A673 (cell line): ENCODE results near the gene KRTAP5-6.

Experiments
- EZH2 ChIP-seq: fragments of 200-600 bp; sonication (generic); IDR thresholded peaks from 2 replicates; pipeline ENCODE4 v1.6.1; 2017; ENCODE audit warnings: borderline replicate concordance, low read depth, mild to moderate bottlenecking, mixed read lengths, antibody characterized with exemption, low read length; ENCODE audit not compliant: poor library complexity, severe bottlenecking
- TF ChIP-seq, protein P1 (sequence below): fragments of 300-800, 200-600 bp; sonication (generic); conservative IDR thresholded peaks from 2 replicates; pipeline ENCODE4 v1.5.1; 2017; ENCODE audit warnings: low read depth, mild to moderate bottlenecking, antibody characterized with exemption, low read length, moderate library complexity, mixed read lengths

DNA sequence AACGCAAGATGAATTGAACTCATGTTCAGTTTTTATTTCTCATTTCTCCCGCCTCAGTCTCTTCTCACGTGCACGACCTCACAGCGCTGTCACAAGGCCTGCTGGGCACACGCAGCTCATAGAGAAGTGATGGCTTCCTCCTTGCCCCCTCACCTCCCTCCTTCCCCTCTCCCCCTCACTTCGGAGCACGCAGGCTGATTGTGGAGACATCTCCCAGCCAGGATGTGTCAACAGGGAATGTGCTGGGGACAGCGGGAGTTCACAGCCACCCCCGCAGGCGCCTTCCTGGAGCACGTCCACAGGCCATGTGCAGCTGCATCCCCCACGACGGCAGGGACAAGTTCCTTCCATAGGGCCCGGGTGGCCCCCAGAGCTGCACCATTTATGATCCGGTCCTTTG lies 29.1 kb upstream of the KRTAP5-6 start:
- TF ChIP-seq, protein P1, sequence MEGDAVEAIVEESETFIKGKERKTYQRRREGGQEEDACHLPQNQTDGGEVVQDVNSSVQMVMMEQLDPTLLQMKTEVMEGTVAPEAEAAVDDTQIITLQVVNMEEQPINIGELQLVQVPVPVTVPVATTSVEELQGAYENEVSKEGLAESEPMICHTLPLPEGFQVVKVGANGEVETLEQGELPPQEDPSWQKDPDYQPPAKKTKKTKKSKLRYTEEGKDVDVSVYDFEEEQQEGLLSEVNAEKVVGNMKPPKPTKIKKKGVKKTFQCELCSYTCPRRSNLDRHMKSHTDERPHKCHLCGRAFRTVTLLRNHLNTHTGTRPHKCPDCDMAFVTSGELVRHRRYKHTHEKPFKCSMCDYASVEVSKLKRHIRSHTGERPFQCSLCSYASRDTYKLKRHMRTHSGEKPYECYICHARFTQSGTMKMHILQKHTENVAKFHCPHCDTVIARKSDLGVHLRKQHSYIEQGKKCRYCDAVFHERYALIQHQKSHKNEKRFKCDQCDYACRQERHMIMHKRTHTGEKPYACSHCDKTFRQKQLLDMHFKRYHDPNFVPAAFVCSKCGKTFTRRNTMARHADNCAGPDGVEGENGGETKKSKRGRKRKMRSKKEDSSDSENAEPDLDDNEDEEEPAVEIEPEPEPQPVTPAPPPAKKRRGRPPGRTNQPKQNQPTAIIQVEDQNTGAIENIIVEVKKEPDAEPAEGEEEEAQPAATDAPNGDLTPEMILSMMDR = no peak
- no peak for TF ChIP-seq EZH2
